Loucy (cell line): ENCODE measurements around the gene CEP72.

Experiments used
- H2AFZ ChIP-seq: fragments of 200-600 bp; sonication (generic); 2 replicates; pipeline ENCODE4 v1.6.0; 2016; ENCODE audit warnings: antibody characterized with exemption, mild to moderate bottlenecking, low read length, moderate library complexity
- H3F3A ChIP-seq: fragments of 200-600 bp; 2 replicates; pipeline ENCODE4 v1.6.0; 2016; ENCODE audit warnings: antibody characterized with exemption, low read depth, mild to moderate bottlenecking
- H3K27me3 ChIP-seq: fragments of 200-600 bp; sonication (generic); 2 replicates; pipeline ENCODE4 v1.6.1; 2014; ENCODE audit warnings: low read length, mild to moderate bottlenecking; ENCODE audit not compliant: insufficient read depth, poor library complexity, severe bottlenecking
- H3K36me3 ChIP-seq: fragments of 200-600 bp; sonication (generic); 2 replicates; pipeline ENCODE4 v1.6.1; 2016; ENCODE audit warnings: low read length; ENCODE audit not compliant: insufficient read depth
- H3K4me1 ChIP-seq: fragments of 200-600 bp; sonication (generic); 2 replicates; pipeline ENCODE4 v1.5.1; 2014; ENCODE audit warnings: low read length, mild to moderate bottlenecking; ENCODE audit not compliant: insufficient read depth, poor library complexity, severe bottlenecking
- H3K4me2 ChIP-seq: fragments of 200-600 bp; sonication (generic); 2 replicates; pipeline ENCODE4 v1.6.0; 2014; ENCODE audit warnings: antibody characterized with exemption, low read length, low read depth, mild to moderate bottlenecking; ENCODE audit not compliant: poor library complexity, severe bottlenecking
- H3K4me3 ChIP-seq: fragments of 200-600 bp; sonication (generic); 2 replicates; pipeline ENCODE4 v1.5.1; 2014; ENCODE audit warnings: low read length, mild to moderate bottlenecking, mixed read lengths; ENCODE audit not compliant: poor library complexity, severe bottlenecking
- H3K79me2 ChIP-seq: fragments of 200-600 bp; sonication (generic); 2 replicates; pipeline ENCODE4 v1.6.1; 2014; ENCODE audit warnings: low read length; ENCODE audit not compliant: insufficient read depth
- H3K9ac ChIP-seq: fragments of 200-600 bp; sonication (generic); 2 replicates; pipeline ENCODE4 v1.6.0; 2014; ENCODE audit warnings: mild to moderate bottlenecking, low read depth, low read length, moderate library complexity; ENCODE audit not compliant: poor library complexity, severe bottlenecking
- H3K9me2 ChIP-seq: fragments of 200-600 bp; sonication (generic); replicated peaks from 2 replicates; pipeline ENCODE4 v1.6.1; 2016; ENCODE audit warnings: low read depth, low read length, mixed read lengths
- H3K9me3 ChIP-seq: fragments of 200-600 bp; sonication (generic); 2 replicates; pipeline ENCODE4 v1.6.1; 2014; ENCODE audit warnings: mild to moderate bottlenecking, antibody characterized with exemption, low read length, low read depth; ENCODE audit not compliant: insufficient read depth
- H4K20me1 ChIP-seq: fragments of 200-600 bp; sonication (generic); 2 replicates; pipeline ENCODE4 v1.6.0; 2014; ENCODE audit warnings: antibody characterized with exemption, low read length, mild to moderate bottlenecking; ENCODE audit not compliant: insufficient read depth, poor library complexity, severe bottlenecking
- EZH2phosphoT487 ChIP-seq: fragments of 200-600 bp; IDR thresholded peaks from 2 replicates; pipeline ENCODE4 v1.6.1; 2018; ENCODE audit warnings: antibody characterized with exemption, mild to moderate bottlenecking, moderate library complexity, borderline replicate concordance
- TF ChIP-seq, protein P1 (sequence below): fragments of 200-600 bp; sonication (generic); conservative IDR thresholded peaks from 2 replicates; pipeline ENCODE4 v1.5.1; 2014; ENCODE audit warnings: mild to moderate bottlenecking, antibody characterized with exemption, low read length

The CEP72 gene

DNA sequence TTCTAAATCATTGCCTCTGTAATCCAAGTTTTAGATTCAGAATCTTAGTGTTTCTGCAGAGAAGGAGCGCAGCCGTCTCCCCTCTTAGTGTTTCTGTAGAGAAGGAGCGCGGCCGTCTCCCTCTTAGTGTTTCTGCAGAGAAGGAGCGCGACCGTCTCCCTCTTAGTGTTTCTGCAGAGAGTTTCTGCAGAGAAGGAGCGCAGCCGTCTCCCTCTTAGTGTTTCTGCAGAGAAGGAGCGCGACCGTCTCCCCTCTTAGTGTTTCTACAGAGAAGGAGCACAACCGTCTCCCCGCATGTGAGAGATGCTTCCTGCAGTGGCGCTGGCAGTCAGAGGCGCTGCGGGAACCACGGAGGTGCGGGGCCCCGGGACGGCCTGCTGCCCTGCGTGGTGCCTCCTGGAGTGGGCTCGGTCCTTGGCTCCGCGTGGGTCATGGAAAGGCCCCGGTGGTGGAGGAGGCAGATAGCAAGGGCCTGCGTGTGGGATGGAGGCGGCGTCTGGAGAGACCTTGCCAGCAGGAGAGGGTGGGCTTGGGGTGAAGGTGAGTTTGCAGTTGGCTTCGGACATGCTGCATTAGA, 10.9 kb downstream of the CEP72 start:
- no peaks in the 10 kb centered on the region for H3K9me2 ChIP-seq
- peaks cover under 1% of the 10 kb centered on the region for H3K4me1 ChIP-seq
- no peaks in the 10 kb centered on the region for H4K20me1 ChIP-seq
- no peak overlapping the region for H3K4me3 ChIP-seq
- H3F3A ChIP-seq, result no peaks in the 10 kb centered on the region
- peaks cover 57% of the 10 kb centered on the region for H3K36me3 ChIP-seq
- no peak overlapping the region for H3K4me2 ChIP-seq
- peaks cover 1% of the 10 kb centered on the region; the same call in 1 of the 2 replicates for H3K79me2 ChIP-seq
- H2AFZ ChIP-seq, result no peak overlapping the region
- no peak overlapping the region for H3K9ac ChIP-seq
- no peaks in the 10 kb centered on the region for H3K9me3 ChIP-seq
- no peaks in the 10 kb centered on the region for H3K27me3 ChIP-seq
- no peak for TF ChIP-seq EZH2phosphoT487
- TF ChIP-seq, protein P1, sequence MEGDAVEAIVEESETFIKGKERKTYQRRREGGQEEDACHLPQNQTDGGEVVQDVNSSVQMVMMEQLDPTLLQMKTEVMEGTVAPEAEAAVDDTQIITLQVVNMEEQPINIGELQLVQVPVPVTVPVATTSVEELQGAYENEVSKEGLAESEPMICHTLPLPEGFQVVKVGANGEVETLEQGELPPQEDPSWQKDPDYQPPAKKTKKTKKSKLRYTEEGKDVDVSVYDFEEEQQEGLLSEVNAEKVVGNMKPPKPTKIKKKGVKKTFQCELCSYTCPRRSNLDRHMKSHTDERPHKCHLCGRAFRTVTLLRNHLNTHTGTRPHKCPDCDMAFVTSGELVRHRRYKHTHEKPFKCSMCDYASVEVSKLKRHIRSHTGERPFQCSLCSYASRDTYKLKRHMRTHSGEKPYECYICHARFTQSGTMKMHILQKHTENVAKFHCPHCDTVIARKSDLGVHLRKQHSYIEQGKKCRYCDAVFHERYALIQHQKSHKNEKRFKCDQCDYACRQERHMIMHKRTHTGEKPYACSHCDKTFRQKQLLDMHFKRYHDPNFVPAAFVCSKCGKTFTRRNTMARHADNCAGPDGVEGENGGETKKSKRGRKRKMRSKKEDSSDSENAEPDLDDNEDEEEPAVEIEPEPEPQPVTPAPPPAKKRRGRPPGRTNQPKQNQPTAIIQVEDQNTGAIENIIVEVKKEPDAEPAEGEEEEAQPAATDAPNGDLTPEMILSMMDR, result no peak

DNA sequence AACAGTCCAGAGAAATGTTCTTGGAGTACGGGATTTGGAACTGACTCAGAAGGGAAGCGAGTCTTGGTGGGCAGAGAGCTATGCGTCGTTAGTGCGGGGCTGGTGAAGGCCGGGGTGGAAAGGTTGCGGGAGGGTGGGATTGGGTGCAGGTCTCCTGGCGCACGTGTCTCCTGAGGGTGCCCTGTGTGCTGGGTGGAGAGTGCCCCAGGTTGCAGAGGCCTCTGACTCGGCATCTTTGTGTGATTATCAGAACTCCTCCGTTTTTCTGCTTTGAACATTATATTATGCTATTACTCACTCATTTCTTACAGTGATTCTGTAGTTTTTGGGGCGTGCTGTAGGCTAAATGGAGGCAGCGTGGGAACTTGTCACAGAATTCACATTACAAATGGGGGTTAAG, 11.4 kb downstream of the CEP72 start:
- Histone ChIP-seq H4K20me1 (no peaks in the 10 kb centered on the region), H3F3A (no peaks in the 10 kb centered on the region), H3K36me3 (peaks cover 61% of the 10 kb centered on the region), H3K4me2 (no peak overlapping the region), H3K27me3 (no peaks in the 10 kb centered on the region), H3K4me1 (no peaks in the 10 kb centered on the region), H3K9me3 (no peaks in the 10 kb centered on the region), H3K4me3 (no peak overlapping the region), H3K79me2 (no peaks in the 10 kb centered on the region), H3K9me2 (no peaks in the 10 kb centered on the region), H3K9ac (no peak overlapping the region), H2AFZ (no peak overlapping the region)
- TF ChIP-seq, protein P1, result no peak
- no peak for TF ChIP-seq EZH2phosphoT487

DNA sequence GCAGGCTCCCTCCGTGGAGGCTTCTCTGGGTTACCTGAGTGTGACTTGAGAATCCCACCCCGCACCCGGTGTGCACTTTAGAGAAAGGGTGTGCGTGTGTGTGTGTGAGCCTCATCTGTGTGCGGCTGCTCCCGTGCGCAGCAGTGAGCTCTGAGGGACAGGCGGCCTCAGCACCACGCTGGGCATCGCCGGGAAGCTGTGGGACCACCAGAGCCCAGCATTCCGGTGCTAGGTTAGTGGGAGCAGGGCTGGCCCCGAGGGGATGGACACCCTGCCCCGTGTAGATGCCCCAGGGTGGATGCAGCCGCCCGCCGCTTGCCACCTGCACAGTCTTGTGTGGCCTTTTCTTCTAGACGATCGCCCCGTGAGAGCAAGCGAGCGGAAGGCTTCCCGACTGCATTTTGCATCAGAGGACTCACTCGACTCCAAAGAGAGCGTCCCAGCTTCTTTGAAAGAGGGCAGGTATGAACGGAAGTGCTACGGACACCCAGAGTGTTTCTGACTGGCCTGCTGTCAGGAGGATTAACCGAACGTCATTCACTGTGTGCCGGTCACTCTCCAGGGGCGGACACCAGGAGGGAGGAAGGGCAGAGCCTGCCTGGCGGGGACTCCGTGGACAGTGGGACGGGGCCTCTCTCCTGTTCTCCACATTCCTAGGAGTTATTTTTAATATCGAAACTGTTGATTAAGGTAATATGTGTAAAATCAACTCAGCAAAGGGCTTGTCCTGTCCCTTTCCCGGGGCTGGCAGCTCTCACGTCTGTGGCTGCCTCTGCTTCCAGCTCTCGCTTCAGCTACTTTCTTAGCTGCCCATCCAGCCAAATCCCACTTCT, 12.2 kb downstream of the CEP72 start:
- H3K9me3 ChIP-seq, result no peaks in the 10 kb centered on the region
- H3K9ac ChIP-seq, result no peak overlapping the region
- no peak overlapping the region for H3K4me2 ChIP-seq
- H3K27me3 ChIP-seq, result no peaks in the 10 kb centered on the region
- no peak overlapping the region for H3K4me3 ChIP-seq
- no peaks in the 10 kb centered on the region for H3K4me1 ChIP-seq
- no peaks in the 10 kb centered on the region for H3K79me2 ChIP-seq
- no peaks in the 10 kb centered on the region for H3K9me2 ChIP-seq
- no peak overlapping the region for H2AFZ ChIP-seq
- TF ChIP-seq EZH2phosphoT487, result no peak
- TF ChIP-seq, protein P1, result no peak
- no peaks in the 10 kb centered on the region for H3F3A ChIP-seq
- H4K20me1 ChIP-seq, result no peaks in the 10 kb centered on the region
- peaks cover 61% of the 10 kb centered on the region for H3K36me3 ChIP-seq
